Ishikawa (cell line): Measurements from ENCODE around the gene TUBB4B.

Source experiments
- CEBPB ChIP-seq: IDR thresholded peaks from 2 replicates; pipeline ENCODE4 v1.6.1; 2012
- CREB1 ChIP-seq: IDR thresholded peaks from 2 replicates; pipeline ENCODE4 v1.6.1; 2012; ENCODE audit warnings: low read depth
- EGR1 ChIP-seq: IDR thresholded peaks from 2 replicates; pipeline ENCODE4 v1.6.1; 2012
- EP300 ChIP-seq: IDR thresholded peaks from 2 replicates; pipeline ENCODE4 v1.6.1; 2012; ENCODE audit warnings: borderline replicate concordance
- FOXM1 ChIP-seq: IDR thresholded peaks from 2 replicates; pipeline ENCODE4 v1.6.1; 2012; ENCODE audit warnings: low read depth, borderline replicate concordance
- NFIC ChIP-seq: IDR thresholded peaks from 2 replicates; pipeline ENCODE4 v1.6.1; 2012
- RAD21 ChIP-seq: IDR thresholded peaks from 2 replicates; pipeline ENCODE4 v1.6.1; 2012; ENCODE audit warnings: low read depth
- TAF1 ChIP-seq: IDR thresholded peaks from 2 replicates; pipeline ENCODE4 v1.6.1; 2012; ENCODE audit warnings: low read depth, mild to moderate bottlenecking
- TCF12 ChIP-seq: IDR thresholded peaks from 2 replicates; pipeline ENCODE4 v1.6.1; 2012; ENCODE audit warnings: low read depth
- TEAD4 ChIP-seq: IDR thresholded peaks from 2 replicates; pipeline ENCODE4 v1.6.1; 2012
- YY1 ChIP-seq: IDR thresholded peaks from 2 replicates; pipeline ENCODE4 v1.6.1; 2012; ENCODE audit warnings: low read depth
- ZBTB7A ChIP-seq: IDR thresholded peaks from 2 replicates; pipeline ENCODE4 v1.6.1; 2012; ENCODE audit warnings: low read depth
- TF ChIP-seq, protein P1 (sequence below): IDR thresholded peaks from 2 replicates; pipeline ENCODE4 v1.6.1; 2012
- TF ChIP-seq, protein P2 (sequence below): IDR thresholded peaks from 2 replicates; pipeline ENCODE4 v1.6.1; 2012
- TF ChIP-seq, protein P3 (sequence below): IDR thresholded peaks from 2 replicates; pipeline ENCODE4 v1.6.1; 2012; ENCODE audit warnings: low read depth, mild to moderate bottlenecking

Gene TUBB4B

DNA sequence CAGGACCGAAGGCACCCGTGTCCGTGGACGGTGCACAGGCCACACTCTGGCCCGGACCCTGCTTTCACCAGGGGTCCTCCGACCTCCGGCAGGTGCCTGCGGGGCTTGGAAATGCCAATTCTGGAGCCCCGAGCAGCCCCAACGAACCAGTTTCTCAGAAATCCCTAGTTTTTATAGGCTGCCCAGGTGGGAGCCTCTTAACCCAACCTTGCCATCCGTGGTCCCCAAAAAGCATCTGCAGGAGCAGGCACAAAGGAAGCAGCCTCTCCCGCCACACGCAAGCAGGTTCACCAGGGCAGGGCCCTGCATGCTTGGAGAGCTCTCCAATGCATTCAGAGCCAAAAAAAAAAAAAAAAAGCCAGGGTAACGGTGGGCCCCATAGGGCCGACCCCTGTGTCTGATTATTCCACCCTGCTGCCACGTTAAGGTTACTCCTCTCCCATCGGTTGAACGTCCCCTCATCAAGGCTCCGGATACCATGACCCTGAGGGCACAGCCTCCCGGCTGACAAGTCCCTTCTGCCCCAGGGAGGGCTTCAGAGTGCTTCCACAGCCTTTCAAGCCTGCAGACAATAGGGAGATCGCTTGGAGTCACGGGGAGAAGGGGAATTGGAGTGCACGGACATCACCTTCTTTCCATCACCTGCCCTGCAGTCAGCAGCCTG lies 39.8 kb upstream of the TUBB4B start:
- no peak for TF ChIP-seq TAF1
- no peak for TF ChIP-seq EP300
- no peak for TF ChIP-seq EGR1
- TF ChIP-seq, protein P1, sequence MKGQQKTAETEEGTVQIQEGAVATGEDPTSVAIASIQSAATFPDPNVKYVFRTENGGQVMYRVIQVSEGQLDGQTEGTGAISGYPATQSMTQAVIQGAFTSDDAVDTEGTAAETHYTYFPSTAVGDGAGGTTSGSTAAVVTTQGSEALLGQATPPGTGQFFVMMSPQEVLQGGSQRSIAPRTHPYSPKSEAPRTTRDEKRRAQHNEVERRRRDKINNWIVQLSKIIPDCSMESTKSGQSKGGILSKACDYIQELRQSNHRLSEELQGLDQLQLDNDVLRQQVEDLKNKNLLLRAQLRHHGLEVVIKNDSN, result no peak
- no peak for TF ChIP-seq FOXM1
- TF ChIP-seq, protein P2, sequence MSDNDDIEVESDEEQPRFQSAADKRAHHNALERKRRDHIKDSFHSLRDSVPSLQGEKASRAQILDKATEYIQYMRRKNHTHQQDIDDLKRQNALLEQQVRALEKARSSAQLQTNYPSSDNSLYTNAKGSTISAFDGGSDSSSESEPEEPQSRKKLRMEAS, result no peak

DNA sequence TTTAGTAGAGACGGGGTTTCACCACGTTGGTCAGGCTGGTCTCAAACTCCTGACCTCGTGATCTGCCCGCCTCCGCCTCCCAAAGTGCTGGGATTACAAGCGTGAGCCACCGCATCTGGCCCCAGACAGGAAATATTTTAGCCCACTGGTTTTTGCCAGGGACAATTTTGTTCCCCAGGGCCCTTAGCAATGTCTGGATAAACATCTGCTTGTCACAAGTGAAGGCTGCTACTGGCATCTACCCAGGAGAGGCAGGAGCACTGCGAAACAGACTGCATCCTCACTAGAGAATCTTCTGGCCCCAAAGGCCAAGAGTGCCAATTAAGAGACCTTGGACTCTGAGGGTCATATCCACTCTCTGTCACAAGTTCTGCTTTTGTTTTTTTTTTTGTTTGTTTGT lies 38.1 kb upstream of the TUBB4B start:
- TF ChIP-seq, protein P1, result no peak
- no peak for TF ChIP-seq TAF1
- TF ChIP-seq, protein P3, sequence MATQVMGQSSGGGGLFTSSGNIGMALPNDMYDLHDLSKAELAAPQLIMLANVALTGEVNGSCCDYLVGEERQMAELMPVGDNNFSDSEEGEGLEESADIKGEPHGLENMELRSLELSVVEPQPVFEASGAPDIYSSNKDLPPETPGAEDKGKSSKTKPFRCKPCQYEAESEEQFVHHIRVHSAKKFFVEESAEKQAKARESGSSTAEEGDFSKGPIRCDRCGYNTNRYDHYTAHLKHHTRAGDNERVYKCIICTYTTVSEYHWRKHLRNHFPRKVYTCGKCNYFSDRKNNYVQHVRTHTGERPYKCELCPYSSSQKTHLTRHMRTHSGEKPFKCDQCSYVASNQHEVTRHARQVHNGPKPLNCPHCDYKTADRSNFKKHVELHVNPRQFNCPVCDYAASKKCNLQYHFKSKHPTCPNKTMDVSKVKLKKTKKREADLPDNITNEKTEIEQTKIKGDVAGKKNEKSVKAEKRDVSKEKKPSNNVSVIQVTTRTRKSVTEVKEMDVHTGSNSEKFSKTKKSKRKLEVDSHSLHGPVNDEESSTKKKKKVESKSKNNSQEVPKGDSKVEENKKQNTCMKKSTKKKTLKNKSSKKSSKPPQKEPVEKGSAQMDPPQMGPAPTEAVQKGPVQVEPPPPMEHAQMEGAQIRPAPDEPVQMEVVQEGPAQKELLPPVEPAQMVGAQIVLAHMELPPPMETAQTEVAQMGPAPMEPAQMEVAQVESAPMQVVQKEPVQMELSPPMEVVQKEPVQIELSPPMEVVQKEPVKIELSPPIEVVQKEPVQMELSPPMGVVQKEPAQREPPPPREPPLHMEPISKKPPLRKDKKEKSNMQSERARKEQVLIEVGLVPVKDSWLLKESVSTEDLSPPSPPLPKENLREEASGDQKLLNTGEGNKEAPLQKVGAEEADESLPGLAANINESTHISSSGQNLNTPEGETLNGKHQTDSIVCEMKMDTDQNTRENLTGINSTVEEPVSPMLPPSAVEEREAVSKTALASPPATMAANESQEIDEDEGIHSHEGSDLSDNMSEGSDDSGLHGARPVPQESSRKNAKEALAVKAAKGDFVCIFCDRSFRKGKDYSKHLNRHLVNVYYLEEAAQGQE, result no peak

DNA sequence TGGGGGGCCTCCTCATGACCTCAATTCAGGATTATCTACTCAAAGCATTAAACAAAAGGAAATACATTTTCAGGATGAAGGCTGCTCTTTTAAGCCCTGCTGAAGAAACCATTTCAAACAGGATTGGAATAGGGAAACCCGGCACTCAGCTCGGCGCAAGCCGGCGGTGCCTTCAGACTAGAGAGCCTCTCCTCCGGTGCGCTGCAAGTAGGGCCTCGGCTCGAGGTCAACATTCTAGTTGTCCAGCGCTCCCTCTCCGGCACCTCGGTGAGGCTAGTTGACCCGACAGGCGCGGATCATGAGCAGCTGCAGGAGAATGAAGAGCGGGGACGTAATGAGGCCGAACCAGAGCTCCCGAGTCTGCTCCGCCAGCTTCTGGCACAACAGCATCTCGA lies 36.4 kb upstream of the TUBB4B start:
- TF ChIP-seq, protein P2, result no peak
- TF ChIP-seq, protein P3, result no peak
- TF ChIP-seq TCF12 (no peak), CEBPB (no peak)

DNA sequence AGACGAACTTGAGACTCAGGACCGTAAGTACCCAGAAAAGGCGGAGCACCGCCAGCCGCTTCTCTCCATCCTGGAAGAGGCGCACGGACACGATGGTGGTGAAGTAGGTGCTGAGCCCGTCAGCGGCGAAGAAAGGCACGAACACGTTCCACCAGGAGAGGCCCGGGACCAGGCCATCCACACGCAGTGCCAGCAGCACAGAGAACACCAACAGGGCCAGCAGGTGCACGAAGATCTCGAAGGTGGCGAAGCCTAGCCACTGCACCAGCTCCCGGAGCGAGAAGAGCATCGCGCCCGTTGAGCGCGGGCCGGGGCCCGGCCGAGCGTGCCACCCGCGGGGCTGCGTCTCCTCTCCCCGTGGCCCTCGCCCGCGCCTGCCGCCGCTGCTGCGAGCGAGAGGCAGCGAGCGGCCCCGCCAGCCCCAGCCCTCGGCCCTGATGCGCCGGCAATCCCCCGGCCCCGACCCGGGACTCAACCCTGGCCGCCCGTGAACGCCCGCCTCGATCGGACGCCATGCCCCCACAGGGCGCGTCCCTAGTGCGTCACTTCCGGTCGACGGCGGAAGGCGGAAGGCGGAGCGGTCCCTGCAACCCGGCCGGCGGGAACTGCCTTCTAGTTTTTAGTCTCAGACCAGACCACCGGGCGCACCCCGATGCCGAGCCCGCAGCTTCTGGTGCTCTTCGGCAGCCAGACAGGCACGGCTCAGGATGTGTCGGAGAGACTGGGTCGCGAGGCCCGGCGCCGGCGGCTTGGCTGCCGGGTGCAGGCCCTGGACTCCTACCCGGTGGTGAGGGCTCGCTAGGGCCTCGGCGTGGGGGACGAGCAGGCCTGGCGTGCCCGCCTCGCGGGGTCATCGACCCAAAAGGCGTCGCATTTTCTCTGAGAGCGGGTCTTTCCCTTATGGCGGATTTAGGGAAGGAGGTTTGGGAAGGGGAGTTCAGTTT lies 35.7 kb upstream of the TUBB4B start, which contains the start of the genes NDOR1 and TMEM203:
NDOR1 (plus strand) TSS at position 575 of the 944 bp plus-strand sequence; CDS start at position 653, 78 bp downstream.
TMEM203 (minus strand) TSS at position 523 of the 944 bp plus-strand sequence; CDS start at position 289, 234 bp downstream.
- TF ChIP-seq EP300 (no peak; the same call in 1 of the 2 replicates), TAF1 (peak; percentile 90), RAD21 (no peak), FOXM1 (no peak), TEAD4 (no peak), CEBPB (no peak), EGR1 (no peak), TCF12 (peak; percentile 67), CREB1 (peak; percentile 91), ZBTB7A (no peak), YY1 (peak; percentile 95), NFIC (no peak)
- TF ChIP-seq, protein P3, result no peak
- TF ChIP-seq, protein P1, result 0 out of 2 replicates have a peak, but pooled peaks have one; percentile 14
- TF ChIP-seq, protein P2, result peak; percentile 83
